Activated CD8-positive, alpha-beta memory T cell treated with anti-CD3 and anti-CD28 coated beads for 1 hour (primary cell): ENCODE data around the gene DCST2.

ENCODE experiments used
- DNase-seq, 2 donors: peaks; one replicate each; pipeline ENCODE4 v3.0.0-alpha.2; 2020; ENCODE audit warnings: low read depth in 1 of 2; ENCODE audit errors: extremely low read depth in 1 of 2

The DCST2 gene

GRCh38 chr1:155030243-155030795 lies 3.3 kb downstream of the DCST2 start:
- DNase-seq: no peak

- no peak for DNase-seq
Observed at GRCh38 chr1:155029513-155030242, 3.9 kb downstream of the DCST2 start.

GRCh38 chr1:155026588-155026987 lies 7.0 kb downstream of the DCST2 start:
- DNase-seq: no peak

GRCh38 chr1:155026154-155026553 lies 7.4 kb downstream of the DCST2 start:
- DNase-seq: no peak

- DNase-seq: no peak
Observed at GRCh38 chr1:155024315-155024714, 9.3 kb downstream of the DCST2 start.

- DNase-seq: no peak
Observed at GRCh38 chr1:155023627-155024026, 10.0 kb downstream of the DCST2 start.

- no peak for DNase-seq
Observed at GRCh38 chr1:155022927-155023236, 10.7 kb downstream of the DCST2 start.

GRCh38 chr1:155022136-155022926 lies 11.2 kb downstream of the DCST2 start:
- no peak for DNase-seq

GRCh38 chr1:155019377-155020245 lies 14.0 kb downstream of the DCST2 start:
- no peak for DNase-seq

GRCh38 chr1:155018617-155019348 lies 14.8 kb downstream of the DCST2 start:
- DNase-seq: no peak

GRCh38 chr1:155017946-155018316 lies 15.7 kb downstream of the DCST2 start:
- no peak for DNase-seq

- peak; percentile 65 to 81 for DNase-seq
Observed at GRCh38 chr1:155017041-155017945, 16.3 kb downstream of the DCST2 start.

GRCh38 chr1:155016231-155016831 lies 17.2 kb downstream of the DCST2 start:
- DNase-seq: no peak

GRCh38 chr1:155015527-155016230 lies 17.9 kb downstream of the DCST2 start:
- DNase-seq: no peak

GRCh38 chr1:155014709-155015508 lies 18.7 kb downstream of the DCST2 start:
- DNase-seq: no peak

- no peak for DNase-seq
Observed at GRCh38 chr1:155013632-155014031, 19.9 kb downstream of the DCST2 start.

GRCh38 chr1:155012776-155013602 lies 20.6 kb downstream of the DCST2 start:
- no peak for DNase-seq
